G401 (cell line): ENCODE measurements around the gene GUCA2B. TPM values are rescaled to one million over a fixed set of nuclear protein-coding genes. Genes with fewer than 3 reads are reported as not detected.

Source experiments
- DNase-seq: peaks from one replicate; pipeline ENCODE4 v3.0.0-alpha.2; 2015; ENCODE audit warnings: low spot score
- in situ Hi-C: cut with HindIII; loops from 2 replicates; pipeline ENCODE4 v1.10.0; 2016; ENCODE audit warnings: low sequenced_read_pairs, mixed read lengths
- total RNA-seq: library from RNA; depleted of rRNA; stranded (reverse); fragments of >200 nt; shearing (Covaris generic); gene quantifications from 2 replicates; pipeline ENCODE4 v1.2.3, GENCODE V29; 2014; rRNA removed

Gene GUCA2B
- total RNA-seq, result not detected in 2 replicates

- in situ Hi-C loops, result no loop called here
- no peak for DNase-seq
These were observed at the start of gene GUCA2B for GRCh38 chr1:42152907-42153600. Gene GUCA2B (plus strand): TSS chr1:42153410. CDS start chr1:42153451, 41 bp downstream.

GRCh38 chr1:42105025-42105424, 48.2 kb upstream of the GUCA2B start:
- no peak for DNase-seq
- in situ Hi-C loops, result no loop called here

- in situ Hi-C loops, result no loop called here
These were observed 44.9 kb upstream of the GUCA2B start for GRCh38 chr1:42108309-42108708.

GRCh38 chr1:42109600-42109999, 43.6 kb upstream of the GUCA2B start:
- in situ Hi-C loops, result no loop called here
- no peak for DNase-seq

More at GRCh38 chr1:42108309-42108708, 44.9 kb upstream of the GUCA2B start:
- DNase-seq, result no peak

- DNase-seq, result no peak
- in situ Hi-C loops, result no loop called here
These were observed 39.0 kb upstream of the GUCA2B start for GRCh38 chr1:42114229-42114628.

GRCh38 chr1:42117214-42117613, 36.0 kb upstream of the GUCA2B start:
- in situ Hi-C loops, result no loop called here
- no peak for DNase-seq

GRCh38 chr1:42118125-42118524, 35.1 kb upstream of the GUCA2B start:
- in situ Hi-C loops, result no loop called here
- DNase-seq, result no peak

GRCh38 chr1:42122408-42122807, 30.8 kb upstream of the GUCA2B start:
- in situ Hi-C loops, result no loop called here
- DNase-seq, result no peak

- no peak for DNase-seq
- in situ Hi-C loops, result no loop called here
These were observed 27.7 kb upstream of the GUCA2B start for GRCh38 chr1:42125552-42125951.

- in situ Hi-C loops, result no loop called here
- no peak for DNase-seq
These were observed 25.4 kb upstream of the GUCA2B start for GRCh38 chr1:42127767-42128166.

GRCh38 chr1:42128499-42128898, 24.7 kb upstream of the GUCA2B start:
- in situ Hi-C loops, result no loop called here
- DNase-seq, result no peak

GRCh38 chr1:42128964-42129363, 24.2 kb upstream of the GUCA2B start:
- in situ Hi-C loops, result no loop called here
- no peak for DNase-seq

- in situ Hi-C loops, result no loop called here
These were observed 23.0 kb upstream of the GUCA2B start for GRCh38 chr1:42130061-42130660.

GRCh38 chr1:42133390-42133789, 19.8 kb upstream of the GUCA2B start:
- in situ Hi-C loops, result no loop called here
- DNase-seq, result no peak

More at GRCh38 chr1:42130061-42130660, 23.0 kb upstream of the GUCA2B start:
- no peak for DNase-seq

GRCh38 chr1:42133809-42134526, 19.2 kb upstream of the GUCA2B start:
- in situ Hi-C loops, result no loop called here
- DNase-seq, result no peak

- DNase-seq, result no peak
- in situ Hi-C loops, result no loop called here
These were observed 17.8 kb upstream of the GUCA2B start for GRCh38 chr1:42135426-42135825.

- no peak for DNase-seq
- in situ Hi-C loops, result no loop called here
These were observed 16.7 kb upstream of the GUCA2B start for GRCh38 chr1:42136466-42136865.

GRCh38 chr1:42137766-42138165, 15.4 kb upstream of the GUCA2B start:
- in situ Hi-C loops, result no loop called here
- no peak for DNase-seq

GRCh38 chr1:42138586-42138985, 14.6 kb upstream of the GUCA2B start:
- in situ Hi-C loops, result no loop called here
- DNase-seq, result no peak

GRCh38 chr1:42139444-42139843, 13.8 kb upstream of the GUCA2B start:
- no peak for DNase-seq
- in situ Hi-C loops, result no loop called here
